Duodenal mucosa (tissue), 2 donors: ENCODE measurements around the gene MFN2.

ENCODE experiments used
- H3K27ac ChIP-seq: one replicate; pipeline ENCODE4 v1.7.0; 2013; ENCODE audit warnings: low read depth, low read length
- H3K27me3 ChIP-seq, 2 donors: one replicate each; pipeline ENCODE4 v1.7.0; 2013; ENCODE audit warnings: low read length in 2 of 2, control low read depth in 1 of 2; ENCODE audit not compliant: insufficient read depth in 2 of 2, control insufficient read depth in 1 of 2
- H3K36me3 ChIP-seq, 2 donors: one replicate each; pipeline ENCODE4 v1.7.0; 2013; ENCODE audit warnings: low read length in 2 of 2, control low read depth in 1 of 2; ENCODE audit not compliant: insufficient read depth in 2 of 2, control insufficient read depth in 1 of 2
- H3K4me1 ChIP-seq, 2 donors: one replicate each; pipeline ENCODE4 v1.7.0; 2013; ENCODE audit warnings: low read length in 2 of 2, control low read depth in 1 of 2; ENCODE audit not compliant: insufficient read depth in 2 of 2, control insufficient read depth in 1 of 2
- H3K4me3 ChIP-seq, 2 donors: one replicate each; pipeline ENCODE4 v1.7.0; 2013; ENCODE audit warnings: low read length in 2 of 2, low read depth in 1 of 2
- H3K9ac ChIP-seq, 2 donors: one replicate each; pipeline ENCODE4 v1.7.0; 2013; ENCODE audit warnings: low read length in 2 of 2, low read depth in 1 of 2
- H3K9me3 ChIP-seq, 2 donors: one replicate each; pipeline ENCODE4 v1.7.0; 2013; ENCODE audit warnings: low read length in 2 of 2, control low read depth in 1 of 2; ENCODE audit not compliant: control insufficient read depth in 1 of 2

The MFN2 gene

GRCh38 chr1:12056331-12056841 lies 76.1 kb downstream of the MFN2 start:
- Histone ChIP-seq H3K9me3 (no peaks in the 10 kb centered on the region), H3K4me3 (no peak overlapping the region), H3K9ac (no peak overlapping the region), H3K27me3 (peaks cover under 1 to 6% of the 10 kb centered on the region in 2 donors), H3K36me3 (no peaks in the 10 kb centered on the region), H3K4me1 (peaks cover 4 to 6% of the 10 kb centered on the region in 2 donors), H3K27ac (no peak overlapping the region)

- H3K27me3 ChIP-seq: peaks cover 6 to 8% of the 10 kb centered on the region in 2 donors
- no peak overlapping the region for H3K4me3 ChIP-seq
- no peak overlapping the region for H3K9ac ChIP-seq
- no peaks in the 10 kb centered on the region for H3K9me3 ChIP-seq
- no peaks in the 10 kb centered on the region for H3K36me3 ChIP-seq
- peaks cover under 1% of the 10 kb centered on the region in 2 donors for H3K4me1 ChIP-seq
- no peak overlapping the region for H3K27ac ChIP-seq
Measured at GRCh38 chr1:12057382-12057781, 77.1 kb downstream of the MFN2 start.

DNA sequence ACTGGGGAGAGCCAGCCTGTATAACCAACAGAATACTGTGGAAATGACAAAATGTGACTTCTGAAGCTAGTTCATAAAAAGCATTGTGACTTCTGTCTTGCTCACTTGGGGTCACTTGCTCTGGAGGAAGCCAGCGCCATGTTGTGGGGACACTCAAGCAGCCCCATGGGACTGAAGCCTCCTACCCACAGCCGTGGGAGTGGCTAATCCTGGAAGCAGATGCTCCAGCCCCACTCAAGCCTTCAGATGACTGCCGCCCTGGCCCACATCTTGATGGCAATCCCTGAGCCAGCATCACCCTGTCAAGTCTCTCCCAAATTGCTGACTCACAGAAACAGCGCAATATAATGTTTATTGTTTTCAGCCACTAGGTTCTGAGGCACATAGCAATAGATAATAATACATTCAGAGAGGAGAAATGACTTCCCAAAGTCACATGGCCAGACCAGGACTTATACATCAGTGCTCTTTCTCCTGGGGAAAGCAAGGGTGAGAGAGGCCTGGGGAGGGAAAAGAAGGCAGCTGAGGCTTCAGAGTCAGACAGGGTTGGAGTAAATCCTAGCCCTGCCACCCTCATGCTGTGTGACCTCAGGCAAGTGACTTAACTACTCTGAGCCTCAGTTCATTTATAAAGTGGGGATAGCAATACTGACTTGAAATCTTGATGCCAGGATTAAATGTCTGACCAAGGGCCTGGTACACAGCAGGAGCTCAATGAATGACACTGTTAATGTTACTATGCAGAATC lies 77.9 kb downstream of the MFN2 start:
- no peak overlapping the region for H3K27ac ChIP-seq
- no peak overlapping the region for H3K9ac ChIP-seq
- peaks cover 8 to 11% of the 10 kb centered on the region in 2 donors for H3K27me3 ChIP-seq
- H3K9me3 ChIP-seq: no peaks in the 10 kb centered on the region
- H3K36me3 ChIP-seq: no peaks in the 10 kb centered on the region
- H3K4me3 ChIP-seq: no peak overlapping the region
- H3K4me1 ChIP-seq: no peaks in the 10 kb centered on the region

- Histone ChIP-seq H3K27ac (no peak overlapping the region), H3K4me1 (no peaks in the 10 kb centered on the region), H3K36me3 (no peaks in the 10 kb centered on the region)
Measured at GRCh38 chr1:12059226-12059625, 79.0 kb downstream of the MFN2 start.

DNA sequence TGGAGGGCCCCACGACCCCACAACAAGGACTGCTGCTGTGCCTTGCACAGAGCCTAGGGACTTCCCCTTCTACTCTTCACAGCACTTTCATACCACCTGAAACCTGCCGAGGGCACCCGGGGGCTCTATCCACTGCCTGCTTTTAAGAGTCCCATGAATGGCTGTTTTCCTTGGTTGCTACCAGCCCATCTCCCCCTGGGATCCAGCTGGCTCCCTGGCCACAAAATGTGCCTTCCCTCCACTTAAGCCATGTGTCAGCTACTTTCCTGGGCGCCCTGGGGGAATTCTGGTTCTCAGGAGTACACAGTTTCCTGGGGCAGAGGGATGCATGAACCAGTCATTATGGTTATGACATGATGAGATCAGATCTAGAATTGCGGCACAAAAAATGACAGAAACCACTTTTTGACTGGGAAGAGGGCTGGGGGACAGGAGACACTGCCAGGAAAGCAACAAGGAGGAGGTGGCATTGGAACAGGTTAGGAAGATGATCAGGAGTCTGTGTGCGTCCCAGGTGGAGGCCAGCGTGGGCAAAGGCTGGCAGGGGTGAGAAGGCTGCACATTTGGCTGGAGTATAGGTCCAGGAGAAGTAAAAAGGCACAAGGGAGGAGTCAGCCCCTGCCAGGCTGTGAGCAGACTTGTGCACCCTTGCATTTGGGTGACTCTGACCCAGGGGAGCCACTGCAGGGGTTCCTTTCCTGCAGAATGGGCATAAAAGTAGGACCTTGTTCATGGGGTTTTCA lies 79.6 kb downstream of the MFN2 start:
- H3K27me3 ChIP-seq: peaks cover 23 to 28% of the 10 kb centered on the region in 2 donors
- H3K36me3 ChIP-seq: no peaks in the 10 kb centered on the region
- H3K9me3 ChIP-seq: no peaks in the 10 kb centered on the region
- no peak overlapping the region for H3K4me3 ChIP-seq
- no peaks in the 10 kb centered on the region for H3K4me1 ChIP-seq
- no peak overlapping the region for H3K27ac ChIP-seq
- no peak overlapping the region for H3K9ac ChIP-seq

More at GRCh38 chr1:12059226-12059625, 79.0 kb downstream of the MFN2 start:
- H3K9ac ChIP-seq: no peak overlapping the region
- H3K4me3 ChIP-seq: no peak overlapping the region
- H3K9me3 ChIP-seq: no peaks in the 10 kb centered on the region
- H3K27me3 ChIP-seq: peaks cover 16 to 22% of the 10 kb centered on the region in 2 donors

DNA sequence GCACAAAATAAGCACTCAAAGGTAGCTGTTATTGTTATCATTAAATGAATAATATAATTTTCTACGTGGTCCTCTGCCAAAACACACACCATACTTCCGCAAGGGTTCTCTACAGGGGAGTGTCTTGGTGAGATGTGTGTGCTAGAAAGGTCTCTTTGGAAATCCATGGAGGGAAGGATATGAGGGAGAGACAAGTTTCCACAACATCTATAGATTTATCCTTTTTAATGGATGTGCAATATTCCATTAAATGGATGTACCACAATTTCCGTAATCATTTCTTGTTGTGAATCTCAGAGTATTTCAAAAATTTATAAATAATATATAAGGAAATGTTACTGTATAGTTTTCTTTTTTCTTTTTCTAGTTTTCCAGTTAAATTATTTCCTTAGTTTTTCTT lies 80.3 kb downstream of the MFN2 start:
- Histone ChIP-seq H3K27me3 (peaks cover 24 to 29% of the 10 kb centered on the region in 2 donors), H3K4me1 (no peaks in the 10 kb centered on the region), H3K9me3 (no peaks in the 10 kb centered on the region), H3K4me3 (no peak overlapping the region), H3K36me3 (no peaks in the 10 kb centered on the region), H3K9ac (no peak overlapping the region), H3K27ac (no peak overlapping the region)
